ENCODE data around the gene TNFAIP3. TPM values are rescaled to one million over a fixed set of nuclear protein-coding genes. Genes with fewer than 3 reads are reported as not detected.

The TNFAIP3 gene
- total RNA-seq, 1 donor from 2014 or later = 56.3 TPM

DNA sequence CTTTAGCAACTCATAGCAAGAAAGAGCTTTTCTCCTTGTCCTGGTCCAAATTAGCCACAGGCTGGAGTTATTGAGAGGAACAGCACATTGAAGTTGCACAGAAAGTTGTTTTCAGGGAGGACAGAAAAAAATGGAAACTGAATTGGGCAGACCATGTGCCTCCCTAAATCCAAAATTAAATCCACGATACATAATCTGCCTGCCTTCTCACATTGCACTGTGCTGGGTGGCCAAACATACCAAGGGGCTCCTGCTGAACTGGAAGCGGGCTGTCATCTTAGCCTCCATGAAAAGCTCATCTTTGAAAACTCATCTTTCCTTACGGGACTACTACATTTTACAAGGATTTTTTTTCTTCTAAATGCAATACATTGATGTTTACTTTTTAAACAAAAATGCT lies 59.9 kb downstream of the TNFAIP3 start:
- TF ChIP-seq, protein P1, sequence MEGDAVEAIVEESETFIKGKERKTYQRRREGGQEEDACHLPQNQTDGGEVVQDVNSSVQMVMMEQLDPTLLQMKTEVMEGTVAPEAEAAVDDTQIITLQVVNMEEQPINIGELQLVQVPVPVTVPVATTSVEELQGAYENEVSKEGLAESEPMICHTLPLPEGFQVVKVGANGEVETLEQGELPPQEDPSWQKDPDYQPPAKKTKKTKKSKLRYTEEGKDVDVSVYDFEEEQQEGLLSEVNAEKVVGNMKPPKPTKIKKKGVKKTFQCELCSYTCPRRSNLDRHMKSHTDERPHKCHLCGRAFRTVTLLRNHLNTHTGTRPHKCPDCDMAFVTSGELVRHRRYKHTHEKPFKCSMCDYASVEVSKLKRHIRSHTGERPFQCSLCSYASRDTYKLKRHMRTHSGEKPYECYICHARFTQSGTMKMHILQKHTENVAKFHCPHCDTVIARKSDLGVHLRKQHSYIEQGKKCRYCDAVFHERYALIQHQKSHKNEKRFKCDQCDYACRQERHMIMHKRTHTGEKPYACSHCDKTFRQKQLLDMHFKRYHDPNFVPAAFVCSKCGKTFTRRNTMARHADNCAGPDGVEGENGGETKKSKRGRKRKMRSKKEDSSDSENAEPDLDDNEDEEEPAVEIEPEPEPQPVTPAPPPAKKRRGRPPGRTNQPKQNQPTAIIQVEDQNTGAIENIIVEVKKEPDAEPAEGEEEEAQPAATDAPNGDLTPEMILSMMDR (IDR thresholded peaks at IDR 0.05; ENCODE audit: insufficient read depth, low read length, poor library complexity, severe bottlenecking) = no peak
- Histone ChIP-seq H3K4me3 (ENCODE audit: low read depth, low read length) (no peak overlapping the region), H3K27me3 (ENCODE audit: control insufficient read depth, insufficient read depth, low read length) (no peaks in the 10 kb centered on the region), H3K36me3 (ENCODE audit: control insufficient read depth, insufficient read depth, low read length) (no peaks in the 10 kb centered on the region)
- DNase-seq (ENCODE audit: low read depth) = no peak

DNA sequence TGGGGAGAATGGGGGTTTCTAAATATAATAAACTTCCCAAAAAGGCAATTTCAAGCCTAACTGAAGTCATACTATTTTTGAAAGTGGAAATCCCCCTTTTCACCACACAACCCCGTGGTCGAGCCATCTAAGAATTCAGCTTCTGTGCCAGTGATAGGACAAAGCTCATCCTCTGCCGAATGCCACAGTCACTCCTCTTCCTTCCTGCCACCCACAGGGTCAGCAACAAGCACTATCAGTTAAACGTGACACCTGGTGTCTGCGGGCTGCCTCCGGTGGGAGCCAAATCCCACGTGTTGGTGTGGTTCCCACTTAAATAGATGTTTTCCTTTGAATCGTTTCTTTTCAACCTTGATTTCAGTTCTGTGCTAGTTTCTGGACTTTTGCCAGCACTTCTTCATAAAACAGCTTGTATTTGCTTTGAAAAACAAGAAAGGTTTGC lies 60.7 kb downstream of the TNFAIP3 start:
- no peaks in the 10 kb centered on the region for H3K27me3 ChIP-seq (ENCODE audit: control insufficient read depth, insufficient read depth, low read length)
- no peak overlapping the region for H3K4me3 ChIP-seq (ENCODE audit: low read depth, low read length)
- TF ChIP-seq, protein P1 (IDR thresholded peaks at IDR 0.05; ENCODE audit: insufficient read depth, low read length, poor library complexity, severe bottlenecking) = no peak
- no peak for DNase-seq (ENCODE audit: low read depth)
- H3K36me3 ChIP-seq (ENCODE audit: control insufficient read depth, insufficient read depth, low read length) = no peaks in the 10 kb centered on the region

DNA sequence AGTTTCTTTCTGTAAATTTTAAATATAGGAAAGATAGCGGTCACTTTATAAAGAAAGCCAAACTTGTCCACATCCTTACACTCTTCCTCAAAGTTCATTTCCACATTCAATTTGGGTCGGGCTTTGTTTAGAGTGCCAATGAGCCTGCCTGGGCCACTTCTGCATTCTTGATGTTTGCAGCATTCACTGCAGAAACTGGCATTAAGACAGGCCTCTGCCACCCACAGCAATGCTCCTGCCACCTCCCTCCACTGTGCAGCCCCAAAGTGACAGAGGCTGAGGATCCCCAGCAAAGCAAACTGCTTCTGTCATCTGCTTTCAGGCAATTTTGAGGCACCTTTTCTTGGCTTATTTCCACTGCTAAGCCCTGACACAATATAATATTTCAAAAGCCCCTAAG lies 61.2 kb downstream of the TNFAIP3 start:
- no peak for DNase-seq (ENCODE audit: low read depth)
- Histone ChIP-seq H3K36me3 (ENCODE audit: control insufficient read depth, insufficient read depth, low read length) (no peaks in the 10 kb centered on the region), H3K4me3 (ENCODE audit: low read depth, low read length) (no peak overlapping the region), H3K27me3 (ENCODE audit: control insufficient read depth, insufficient read depth, low read length) (no peaks in the 10 kb centered on the region)
- TF ChIP-seq, protein P1 (IDR thresholded peaks at IDR 0.05; ENCODE audit: insufficient read depth, low read length, poor library complexity, severe bottlenecking) = no peak

DNA sequence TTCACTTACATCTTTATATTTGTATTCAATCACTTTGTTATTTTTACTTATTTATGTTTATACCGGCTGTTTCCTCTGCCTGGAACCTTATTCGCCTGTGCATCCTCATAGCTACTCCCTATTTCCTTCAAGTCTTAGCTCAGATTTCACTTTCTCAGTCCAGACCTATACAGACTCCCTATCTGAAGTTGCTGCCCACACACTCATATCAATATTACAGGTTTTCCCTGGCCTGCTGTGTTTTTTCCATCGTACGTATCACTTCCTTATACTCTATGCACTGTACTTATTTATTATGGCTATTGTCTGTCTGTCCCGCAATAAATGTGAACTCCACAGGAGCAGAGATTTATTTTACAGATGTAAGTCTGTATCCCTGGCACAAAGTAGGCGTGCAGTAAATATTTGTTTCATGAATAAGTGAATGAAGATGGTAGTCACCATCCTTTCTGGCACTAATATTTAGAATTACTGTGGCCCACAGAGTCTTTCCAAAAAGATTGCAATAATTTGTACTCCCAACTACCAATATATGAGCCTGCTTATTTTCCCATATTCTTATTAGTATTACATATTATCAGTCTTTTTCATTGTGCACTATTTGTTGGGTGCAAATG lies 64.9 kb downstream of the TNFAIP3 start:
- no peaks in the 10 kb centered on the region for H3K27me3 ChIP-seq (ENCODE audit: control insufficient read depth, insufficient read depth, low read length)
- no peak overlapping the region for H3K4me3 ChIP-seq (ENCODE audit: low read depth, low read length)
- TF ChIP-seq, protein P1 (IDR thresholded peaks at IDR 0.05; ENCODE audit: insufficient read depth, low read length, poor library complexity, severe bottlenecking) = no peak
- no peak for DNase-seq (ENCODE audit: low read depth)
- no peaks in the 10 kb centered on the region for H3K36me3 ChIP-seq (ENCODE audit: control insufficient read depth, insufficient read depth, low read length)

Other genes starting within 250 kb of the TNFAIP3 start
- 77.7 and 80.9 TPM in 2 replicates for gene PERP, start 240.2 kb downstream of the TNFAIP3 start, total RNA-seq